ENCODE results near the gene PRODH2. TPM values are rescaled to one million over a fixed set of nuclear protein-coding genes. Genes with fewer than 3 reads are reported as not detected.

The PRODH2 gene
- total and polyA plus RNA-seq, 2 of the 13 experiments (the other 11 are each of a cell fraction or from before 2014, with no cell fraction given): 86.7 to 118 TPM

GRCh38 chr19:35788205-35788960, 24.3 kb downstream of the PRODH2 start (continued):
- TF ChIP-seq, protein P1, sequence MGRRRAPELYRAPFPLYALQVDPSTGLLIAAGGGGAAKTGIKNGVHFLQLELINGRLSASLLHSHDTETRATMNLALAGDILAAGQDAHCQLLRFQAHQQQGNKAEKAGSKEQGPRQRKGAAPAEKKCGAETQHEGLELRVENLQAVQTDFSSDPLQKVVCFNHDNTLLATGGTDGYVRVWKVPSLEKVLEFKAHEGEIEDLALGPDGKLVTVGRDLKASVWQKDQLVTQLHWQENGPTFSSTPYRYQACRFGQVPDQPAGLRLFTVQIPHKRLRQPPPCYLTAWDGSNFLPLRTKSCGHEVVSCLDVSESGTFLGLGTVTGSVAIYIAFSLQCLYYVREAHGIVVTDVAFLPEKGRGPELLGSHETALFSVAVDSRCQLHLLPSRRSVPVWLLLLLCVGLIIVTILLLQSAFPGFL (CRISPR knock-in tag; IDR thresholded peaks at IDR 0.05): no peak
- TF ChIP-seq NPAS2 (CRISPR knock-in tag; IDR thresholded peaks at IDR 0.05; ENCODE audit: borderline replicate concordance): no peak
- TF ChIP-seq FOXA1 (IDR thresholded peaks at IDR 0.05): no peak
- no peak for TF ChIP-seq FOXA1 (CRISPR knock-in tag; IDR thresholded peaks at IDR 0.05)
- TF ChIP-seq CBX1 (IDR thresholded peaks at IDR 0.05; ENCODE audit: low read depth): no peak

DNA sequence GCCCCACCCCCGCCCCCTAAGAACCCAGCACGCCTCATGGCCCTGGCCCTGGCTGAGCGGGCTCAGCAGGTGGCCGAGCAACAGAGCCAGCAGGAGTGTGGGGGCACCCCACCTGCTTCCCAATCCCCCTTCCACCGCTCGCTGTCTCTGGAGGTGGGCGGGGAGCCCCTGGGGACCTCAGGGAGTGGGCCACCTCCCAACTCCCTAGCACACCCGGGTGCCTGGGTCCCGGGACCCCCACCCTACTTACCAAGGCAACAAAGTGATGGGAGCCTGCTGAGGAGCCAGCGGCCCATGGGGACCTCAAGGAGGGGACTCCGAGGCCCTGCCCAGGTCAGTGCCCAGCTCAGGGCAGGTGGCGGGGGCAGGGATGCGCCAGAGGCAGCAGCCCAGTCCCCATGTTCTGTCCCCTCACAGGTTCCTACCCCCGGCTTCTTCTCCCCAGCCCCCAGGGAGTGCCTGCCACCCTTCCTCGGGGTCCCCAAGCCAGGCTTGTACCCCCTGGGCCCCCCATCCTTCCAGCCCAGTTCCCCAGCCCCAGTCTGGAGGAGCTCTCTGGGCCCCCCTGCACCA, 25.3 kb downstream of the PRODH2 start:
- ATAC-seq: no peak

More for the DNA sequence above, 25.3 kb downstream of the PRODH2 start:
- BruUV-seq (replicated peaks): no TSS peak
- no peak overlapping the region for H3K27ac ChIP-seq (ENCODE audit: extremely low read length, insufficient read depth, low read length)
- TF ChIP-seq, protein P2, sequence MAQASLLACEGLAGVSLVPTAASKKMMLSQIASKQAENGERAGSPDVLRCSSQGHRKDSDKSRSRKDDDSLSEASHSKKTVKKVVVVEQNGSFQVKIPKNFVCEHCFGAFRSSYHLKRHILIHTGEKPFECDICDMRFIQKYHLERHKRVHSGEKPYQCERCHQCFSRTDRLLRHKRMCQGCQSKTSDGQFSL (CRISPR knock-in tag; IDR thresholded peaks at IDR 0.05): no peak
- TF ChIP-seq HMGXB3 (CRISPR knock-in tag; IDR thresholded peaks at IDR 0.05; ENCODE audit: borderline replicate concordance): no peak
- H4K20me1 ChIP-seq (ENCODE audit: insufficient read depth, low read length): no peaks in the 10 kb centered on the region
- no peak overlapping the region for H3K9ac ChIP-seq (ENCODE audit: insufficient read depth, low read depth, low read length)
- H3K9me3 ChIP-seq (ENCODE audit: low read length): no peaks in the 10 kb centered on the region
- no peaks in the 10 kb centered on the region; a peak in 1 of 5 replicates for H3K27me3 ChIP-seq (ENCODE audit: control insufficient read depth in 1 of 2, insufficient read depth in 2 of 2, low read length in 2 of 2)
- FAIRE-seq: no peak
- ChIA-PET POLR2A (interaction anchor here (1.5 kb wide), 1 partner anchor 47 kb away, joined by 4 read pairs; no protein-coding TSS in a partner anchor), CTCF (ENCODE audit: low intra/inter-chr PET ratio, low total read pairs) (no interaction called here)
- H3K36me3 ChIP-seq (replicated peaks in 1 of 2; ENCODE audit: control insufficient read depth in 1 of 2, insufficient read depth in 2 of 2, low read length in 2 of 2): no peaks in the 10 kb centered on the region; a peak in 1 of 5 replicates
- H3K4me2 ChIP-seq (ENCODE audit: low read depth, low read length): no peak overlapping the region
- H3K4me1 ChIP-seq (ENCODE audit: insufficient read depth, low read length): peaks cover 44% of the 10 kb centered on the region
- H3K79me2 ChIP-seq (ENCODE audit: insufficient read depth, low read length): no peaks in the 10 kb centered on the region
- 94% methylated on average over 6 of the region's 15 CpGs for WGBS (ENCODE audit: low lambda C conversion rate)
- H2AFZ ChIP-seq (ENCODE audit: low read length): no peak overlapping the region
- intact Hi-C loops (cut with micrococcal nuclease; ENCODE audit: unreplicated experiment) (no loop called here), in situ Hi-C loops (cut with HindIII; ENCODE audit: extremely low pct_ligation_motif_present, low pct_unique_long_range_greater_than_20kb) (no loop called here)
- H3K4me3 ChIP-seq (replicated peaks in 1 of 3; ENCODE audit: insufficient read depth in 1 of 3, low read depth in 2 of 3, low read length in 3 of 3): no peak overlapping the region
- DNase-seq (ENCODE audit: low spot score): no peak
